ENCODE results near the gene TET3. TPM values are rescaled to one million over a fixed set of nuclear protein-coding genes. Genes with fewer than 3 reads are reported as not detected.
"Not testable (repeated sequence)": the region's sequence is repeated elsewhere in the genome, so short reads cannot be mapped to it uniquely, and the experiment has no call there.

TET3 gene
- total and polyA plus RNA-seq, 2 donors (not counting 3 experiments of a cell fraction or from before 2014, with no cell fraction given): 3.4 to 15.6 TPM

- ChIA-PET POLR2A (interaction anchor here (0.6 kb wide), 1 partner anchor 21 kb away, joined by 3 read pairs; no protein-coding TSS in a partner anchor), CTCF (interaction anchor here (1.6 kb wide), 1 partner anchor 31 kb away, joined by 5 read pairs; no protein-coding TSS in a partner anchor)
- no peak overlapping the region for H3K9ac ChIP-seq (replicated peaks; ENCODE audit: extremely low read depth, insufficient read depth, low read length)
- no peak overlapping the region for H3K4me2 ChIP-seq (ENCODE audit: insufficient read depth, low read length)
- no peaks in the 10 kb centered on the region for H3K27me3 ChIP-seq (ENCODE audit: control insufficient read depth in 2 of 2, insufficient read depth in 2 of 2, low read length in 2 of 2)
- no peak overlapping the region for H3K4me3 ChIP-seq (replicated peaks in 1 of 3; ENCODE audit: insufficient read depth in 1 of 3, low read depth in 1 of 3, low read length in 3 of 3)
- DNase-seq (ENCODE audit: low read depth, low spot score): no peak
- intact Hi-C loops (cut with micrococcal nuclease): loop anchor here (5.0 kb wide), 1 partner anchor 1178 kb away; no protein-coding TSS in a partner anchor
- dilution Hi-C loops (cut with MboI; ENCODE audit: extremely low pct_ligation_motif_present, low sequenced_read_pairs): no loop called here
- no TSS peak for BruUV-seq (replicated peaks)
- FAIRE-seq: no peak
- peaks cover 3 to 5% of the 10 kb centered on the region in 2 experiments for H3K36me3 ChIP-seq (ENCODE audit: control insufficient read depth in 2 of 2, extremely low read depth in 1 of 2, insufficient read depth in 2 of 2, low read length in 2 of 2)
- peaks cover 46% of the 10 kb centered on the region for H3K79me2 ChIP-seq (ENCODE audit: control insufficient read depth, insufficient read depth, low read length)
- no peaks in the 10 kb centered on the region for H3K9me1 ChIP-seq (replicated peaks; ENCODE audit: control insufficient read depth, extremely low read depth, insufficient read depth, low read length)
- TF ChIP-seq POLR2A (IDR thresholded peaks at IDR 0.05; ENCODE audit: low read depth, low read length) (no peak), MYC (IDR thresholded peaks at IDR 0.05; ENCODE audit: low read depth, low read length) (no peak), FOS (IDR thresholded peaks at IDR 0.05; ENCODE audit: borderline replicate concordance, insufficient read depth, low read length) (no peak), MAX (IDR thresholded peaks at IDR 0.05; ENCODE audit: insufficient read depth, insufficient read length) (no peak), GATA2 (IDR thresholded peaks at IDR 0.05; ENCODE audit: insufficient read depth, insufficient read length, low read depth, low read length) (no peak), POLR2AphosphoS5 (IDR thresholded peaks at IDR 0.05; ENCODE audit: insufficient read depth, low read depth, low read length) (no peak), JUN (IDR thresholded peaks at IDR 0.05; ENCODE audit: borderline replicate concordance, insufficient read depth, insufficient read length, low read depth) (no peak), CTCF (IDR thresholded peaks at IDR 0.05; ENCODE audit: extremely low read depth in 1 of 2, insufficient read depth in 1 of 2, low read depth in 1 of 2, low read length in 2 of 2) (no peak), EZH2 (IDR thresholded peaks at IDR 0.05; ENCODE audit: borderline replicate concordance, low read depth, low read length, severe bottlenecking) (no peak)
- H2AFZ ChIP-seq (ENCODE audit: low read depth, low read length): no peak overlapping the region
- no peak overlapping the region for H3K27ac ChIP-seq (ENCODE audit: insufficient read depth, low read depth, low read length)
- no peaks in the 10 kb centered on the region for H4K20me1 ChIP-seq (replicated peaks; ENCODE audit: control insufficient read depth, extremely low read depth, insufficient read depth, low read length)
- no peaks in the 10 kb centered on the region for H3K9me3 ChIP-seq (replicated peaks; ENCODE audit: control insufficient read depth, insufficient read depth, low read length)
- peaks cover 5% of the 10 kb centered on the region for H3K4me1 ChIP-seq (ENCODE audit: control insufficient read depth, extremely low read depth, insufficient read depth, low read length)
Observed at GRCh38 chr2:73939419-73939818, 45.3 kb upstream of the TET3 start.

GRCh38 chr2:73940066-73940465 lies 44.6 kb upstream of the TET3 start:
- H2AFZ ChIP-seq (ENCODE audit: low read depth, low read length); DNase-seq (ENCODE audit: low read depth, low spot score); H3K9me1 ChIP-seq (replicated peaks; ENCODE audit: control insufficient read depth, extremely low read depth, insufficient read depth, low read length); BruUV-seq (replicated peaks); H3K9me3 ChIP-seq (replicated peaks; ENCODE audit: control insufficient read depth, insufficient read depth, low read length); H3K4me3 ChIP-seq (replicated peaks in 1 of 3; ENCODE audit: insufficient read depth in 1 of 3, low read depth in 1 of 3, low read length in 3 of 3); H3K27ac ChIP-seq (ENCODE audit: insufficient read depth, low read depth, low read length); H3K4me2 ChIP-seq (ENCODE audit: insufficient read depth, low read length); POLR2A ChIA-PET; FAIRE-seq; H3K4me1 ChIP-seq (ENCODE audit: control insufficient read depth, extremely low read depth, insufficient read depth, low read length); H3K9ac ChIP-seq (replicated peaks; ENCODE audit: extremely low read depth, insufficient read depth, low read length); H4K20me1 ChIP-seq (replicated peaks; ENCODE audit: control insufficient read depth, extremely low read depth, insufficient read depth, low read length); H3K27me3 ChIP-seq (ENCODE audit: control insufficient read depth in 2 of 2, insufficient read depth in 2 of 2, low read length in 2 of 2); dilution Hi-C loops (cut with MboI; ENCODE audit: extremely low pct_ligation_motif_present, low sequenced_read_pairs); H3K36me3 ChIP-seq (ENCODE audit: control insufficient read depth in 2 of 2, extremely low read depth in 1 of 2, insufficient read depth in 2 of 2, low read length in 2 of 2); CTCF ChIA-PET; intact Hi-C loops (cut with micrococcal nuclease): not testable (repeated sequence)
- peaks cover 51% of the 10 kb centered on the region for H3K79me2 ChIP-seq (ENCODE audit: control insufficient read depth, insufficient read depth, low read length)

Data from endothelial cell of umbilical vein (primary cell).